NOMO-1 treated with DMSO at 0.1 percent for 48 hours (cell line): ENCODE results near the gene PLK5.
A peak's percentile ranks its signal among the peaks of the same experiment; 100 is the strongest.

ENCODE experiments used
- DNase-seq: peaks from one replicate; lab custom pipeline; 2025; ENCODE audit not compliant: unreplicated experiment; lab: John Stamatoyannopoulos, UW

Gene PLK5

DNA sequence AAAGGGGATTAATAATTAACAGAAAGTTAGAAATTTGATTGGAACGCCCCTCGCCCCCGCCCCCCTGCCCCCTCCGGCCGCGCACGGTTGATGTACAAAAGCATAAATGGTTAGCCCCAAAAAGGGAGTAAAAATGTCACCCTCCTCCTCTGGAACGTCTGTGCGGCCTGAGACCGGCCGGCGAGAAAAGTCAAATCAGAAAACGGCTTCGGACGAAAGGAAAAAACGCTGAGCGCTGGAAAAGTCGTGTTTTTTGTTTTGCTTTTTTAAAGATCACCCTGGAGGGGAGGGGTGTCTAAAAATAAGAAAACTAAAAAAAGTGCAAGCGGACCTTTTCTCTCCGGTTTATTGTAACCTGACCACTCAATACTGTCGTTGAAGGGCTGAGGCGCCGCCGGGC, 31.1 kb downstream of the PLK5 start:
- DNase-seq = no peak

GRCh38 chr19:1555487-1556389, 31.9 kb downstream of the PLK5 start:
- no peak for DNase-seq

DNA sequence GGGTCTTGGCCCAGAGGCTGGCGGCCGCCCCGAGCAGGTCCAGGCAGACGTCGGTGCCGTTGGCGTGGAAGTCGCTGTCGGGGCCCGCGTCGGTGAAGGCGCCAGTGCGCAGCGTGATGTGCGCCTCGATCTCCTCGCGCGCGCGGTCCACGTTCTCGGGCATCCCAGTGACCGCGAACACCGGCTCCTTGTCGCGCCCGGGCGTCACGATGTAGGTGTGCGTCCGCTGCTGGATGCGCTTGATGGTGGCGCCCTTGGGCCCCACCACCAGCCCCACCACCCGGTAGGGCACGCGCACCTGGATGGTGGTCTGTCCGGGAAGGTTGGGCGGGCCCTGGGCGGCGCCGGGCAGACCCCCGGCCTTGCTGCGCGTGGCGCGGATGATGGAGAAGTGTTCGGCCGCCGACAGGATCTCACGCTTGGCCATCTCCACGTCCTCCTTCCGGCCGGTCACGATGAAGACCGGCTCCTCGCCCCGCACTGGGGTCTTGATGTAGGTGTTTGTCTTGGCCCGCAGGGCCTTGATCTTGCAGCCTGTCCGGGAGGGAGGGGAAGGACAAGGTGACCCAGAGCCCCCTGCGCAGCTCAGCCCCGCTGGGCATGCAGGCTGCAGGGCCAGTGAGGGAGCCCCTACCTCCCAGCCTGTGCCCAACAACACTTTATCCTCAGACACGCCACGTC, 32.7 kb downstream of the PLK5 start:
- DNase-seq = no peak

- DNase-seq = no peak
Observed at GRCh38 chr19:1558552-1558951, 34.7 kb downstream of the PLK5 start.

DNA sequence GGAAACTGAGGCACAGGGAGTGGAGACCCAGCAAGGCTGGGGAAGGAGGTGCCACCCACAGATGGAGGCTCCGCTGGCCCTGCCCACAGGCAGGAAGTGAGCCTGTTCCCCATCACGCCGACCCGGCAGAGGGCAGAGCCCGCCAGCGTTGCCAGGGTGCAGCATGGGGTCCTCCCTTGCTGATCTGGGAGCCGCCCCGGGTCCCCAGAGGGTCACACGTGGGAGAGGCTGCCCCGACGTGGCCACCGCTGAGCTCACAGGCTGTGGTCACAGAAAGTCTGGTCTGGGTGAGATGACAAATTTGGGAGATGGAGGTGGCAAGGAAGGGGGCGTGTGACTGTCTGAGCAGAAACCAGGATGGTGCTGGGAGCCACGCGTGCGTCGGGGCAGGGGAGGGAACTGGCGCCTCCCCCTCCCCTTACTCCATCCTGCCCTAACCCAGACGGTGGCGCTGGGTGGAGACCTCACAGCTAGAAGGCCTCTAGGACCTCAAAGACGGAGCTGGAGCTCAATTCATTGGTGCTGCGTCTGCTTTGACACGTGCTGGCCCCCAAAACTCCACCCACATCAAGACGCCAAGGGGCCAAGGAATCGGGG, 36.5 kb downstream of the PLK5 start:
- no peak for DNase-seq

DNA sequence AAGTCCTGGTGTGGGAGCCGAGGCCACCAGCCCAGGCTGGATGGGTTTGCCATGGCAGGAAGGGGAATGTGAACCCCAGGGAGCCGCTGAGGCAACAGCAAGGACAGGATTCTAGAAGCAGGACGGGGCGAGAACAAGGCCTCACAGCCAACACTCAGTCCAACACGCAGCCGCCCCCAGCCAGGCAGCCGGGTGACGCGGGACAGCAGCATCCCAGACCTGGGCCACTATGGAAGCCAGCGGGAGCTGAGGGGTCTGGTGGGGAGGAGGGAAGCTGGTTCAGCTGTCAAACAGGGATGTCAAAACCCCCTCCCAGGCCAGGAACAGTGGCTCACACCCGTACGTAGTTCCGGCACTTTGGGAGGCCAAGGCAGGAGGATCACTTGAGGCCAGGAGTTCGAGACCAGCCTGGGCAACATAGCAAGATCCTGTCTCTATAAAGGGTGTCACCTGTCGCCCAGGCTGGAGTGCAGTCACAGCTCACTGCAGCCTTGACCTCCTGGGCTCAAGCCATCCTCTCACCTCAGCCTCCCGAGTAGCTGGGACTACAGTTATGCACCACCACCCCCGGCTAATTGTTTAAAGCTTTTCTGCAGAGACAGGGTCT, 37.5 kb downstream of the PLK5 start:
- no peak for DNase-seq

GRCh38 chr19:1563251-1563650, 39.4 kb downstream of the PLK5 start:
- no peak for DNase-seq

GRCh38 chr19:1566392-1567115, 42.7 kb downstream of the PLK5 start:
- no peak for DNase-seq

GRCh38 chr19:1567116-1567847, 43.4 kb downstream of the PLK5 start:
- DNase-seq = no peak

DNA sequence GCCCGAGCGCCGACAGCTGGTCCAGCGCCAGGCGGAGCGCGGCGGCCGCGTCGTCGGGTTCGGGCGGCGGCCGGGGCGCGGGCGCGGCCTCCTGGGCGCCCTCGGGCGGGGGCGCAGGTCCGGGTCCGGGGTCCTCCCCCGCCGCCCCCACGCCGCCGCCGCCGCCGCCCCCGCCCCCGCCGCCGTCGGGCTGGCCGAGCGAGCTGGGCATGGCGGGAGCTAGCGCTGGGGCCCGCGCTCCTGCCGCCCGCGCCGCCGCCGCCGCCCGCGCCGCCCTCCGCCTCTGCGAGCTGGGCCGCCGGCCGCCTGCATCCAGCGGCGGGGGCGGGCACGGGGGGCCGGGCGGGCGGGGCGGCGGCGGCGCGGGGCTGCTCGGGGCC, 44.0 kb downstream of the PLK5 start:
- DNase-seq = no peak

DNA sequence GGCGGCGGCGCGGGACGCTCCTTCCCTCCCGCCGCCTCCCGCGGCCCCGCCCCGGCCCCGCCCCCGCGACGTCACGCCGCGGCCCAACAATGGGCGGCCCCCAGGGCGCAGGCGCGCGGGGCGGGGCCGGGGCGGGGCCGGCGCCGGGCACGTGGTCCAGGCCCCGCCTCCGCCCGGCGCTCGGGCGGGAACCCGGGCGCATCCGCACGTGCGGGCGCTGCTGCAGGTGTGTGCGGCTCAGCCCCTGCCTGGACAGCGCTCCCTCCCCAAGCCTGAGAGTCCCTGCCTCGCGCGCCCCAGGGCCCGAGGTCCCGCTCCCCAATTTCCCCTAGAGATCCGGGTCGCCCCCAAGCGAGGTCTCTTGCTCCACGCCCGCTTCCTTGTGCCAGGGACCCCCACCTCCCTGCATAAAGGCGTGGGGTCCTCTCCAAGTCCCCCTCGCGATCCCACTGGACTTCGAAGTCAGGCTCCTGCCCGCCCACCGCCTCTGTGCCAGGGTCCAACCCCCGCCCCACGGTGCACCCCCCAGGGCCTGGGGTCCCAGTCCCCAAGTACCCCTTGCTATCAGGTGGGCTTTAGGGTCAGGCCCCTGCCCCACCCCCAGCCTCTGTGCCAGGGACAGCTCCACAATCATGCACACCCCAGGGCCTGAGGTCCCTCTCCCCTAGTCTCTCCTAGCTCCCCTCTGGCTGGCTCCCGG, 44.6 kb downstream of the PLK5 start, which contains the start of gene MEX3D:
TSS of gene MEX3D (minus strand) at position 6 of the 700 bp plus-strand sequence. CDS start 267 bp downstream, outside the sequence.
- peak; percentile 51 for DNase-seq

DNA sequence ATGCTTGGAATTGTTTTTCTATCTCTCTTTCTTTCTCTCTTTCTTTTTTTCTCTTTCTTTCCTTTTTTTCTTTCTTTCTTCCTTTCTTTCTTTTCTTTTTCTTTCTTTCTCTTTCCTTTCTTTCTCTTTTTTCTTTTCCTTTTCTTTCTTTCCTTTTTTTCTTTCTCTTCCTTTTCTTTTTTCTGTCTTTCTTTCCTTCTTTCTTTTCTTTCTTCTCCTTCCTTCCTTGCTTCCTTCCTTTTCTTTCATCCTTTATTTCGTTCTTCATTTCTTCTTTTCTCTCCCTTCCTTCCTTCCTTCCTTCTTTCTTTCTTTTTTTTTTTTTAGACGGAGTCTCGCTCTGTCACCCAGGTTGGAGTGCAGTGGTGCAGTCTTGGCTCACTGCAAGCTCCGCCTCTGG, 46.1 kb downstream of the PLK5 start:
- DNase-seq = no peak

- no peak for DNase-seq
Observed at GRCh38 chr19:1570836-1571235, 47.0 kb downstream of the PLK5 start.

DNA sequence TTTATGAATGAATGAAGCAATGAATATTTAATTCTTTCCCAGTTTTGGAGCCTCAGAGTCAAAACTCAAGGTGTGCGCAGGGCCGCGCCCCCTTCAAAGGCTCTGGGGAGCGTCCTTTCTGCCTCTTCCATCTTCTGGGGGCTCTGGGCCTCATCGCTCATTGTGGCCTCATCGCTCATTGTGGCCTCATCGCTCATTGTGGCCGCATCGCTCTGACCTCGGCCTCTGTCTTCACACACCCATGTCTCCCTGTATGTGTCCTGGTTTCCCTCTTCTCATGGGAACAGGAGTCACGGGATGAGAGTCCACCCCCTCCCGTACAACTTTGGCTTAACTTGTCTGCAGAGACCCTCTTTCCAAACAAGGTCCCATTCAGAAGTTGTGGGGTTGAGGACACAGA, 47.5 kb downstream of the PLK5 start:
- no peak for DNase-seq

DNA sequence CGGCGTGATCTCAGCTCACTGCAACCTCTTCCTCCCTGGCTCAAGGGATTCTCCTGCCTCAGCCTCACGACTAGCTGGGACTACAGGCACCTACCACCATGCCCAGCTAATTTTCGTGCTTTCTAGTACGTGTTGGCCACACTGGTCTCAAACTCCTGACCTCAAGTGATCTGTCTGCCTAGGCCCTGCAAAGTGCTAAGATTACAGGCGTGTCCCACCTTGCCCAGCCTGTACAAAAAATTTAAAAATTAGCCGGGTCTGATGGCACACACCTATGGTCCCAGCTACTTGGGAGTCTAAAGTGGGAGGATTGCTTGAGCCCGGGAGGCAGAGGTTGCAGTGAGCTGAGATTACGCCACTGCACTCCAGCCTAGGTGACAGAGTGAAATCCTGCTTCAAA, 48.9 kb downstream of the PLK5 start:
- DNase-seq = no peak

GRCh38 chr19:1574354-1575136, 50.7 kb downstream of the PLK5 start:
- no peak for DNase-seq

DNA sequence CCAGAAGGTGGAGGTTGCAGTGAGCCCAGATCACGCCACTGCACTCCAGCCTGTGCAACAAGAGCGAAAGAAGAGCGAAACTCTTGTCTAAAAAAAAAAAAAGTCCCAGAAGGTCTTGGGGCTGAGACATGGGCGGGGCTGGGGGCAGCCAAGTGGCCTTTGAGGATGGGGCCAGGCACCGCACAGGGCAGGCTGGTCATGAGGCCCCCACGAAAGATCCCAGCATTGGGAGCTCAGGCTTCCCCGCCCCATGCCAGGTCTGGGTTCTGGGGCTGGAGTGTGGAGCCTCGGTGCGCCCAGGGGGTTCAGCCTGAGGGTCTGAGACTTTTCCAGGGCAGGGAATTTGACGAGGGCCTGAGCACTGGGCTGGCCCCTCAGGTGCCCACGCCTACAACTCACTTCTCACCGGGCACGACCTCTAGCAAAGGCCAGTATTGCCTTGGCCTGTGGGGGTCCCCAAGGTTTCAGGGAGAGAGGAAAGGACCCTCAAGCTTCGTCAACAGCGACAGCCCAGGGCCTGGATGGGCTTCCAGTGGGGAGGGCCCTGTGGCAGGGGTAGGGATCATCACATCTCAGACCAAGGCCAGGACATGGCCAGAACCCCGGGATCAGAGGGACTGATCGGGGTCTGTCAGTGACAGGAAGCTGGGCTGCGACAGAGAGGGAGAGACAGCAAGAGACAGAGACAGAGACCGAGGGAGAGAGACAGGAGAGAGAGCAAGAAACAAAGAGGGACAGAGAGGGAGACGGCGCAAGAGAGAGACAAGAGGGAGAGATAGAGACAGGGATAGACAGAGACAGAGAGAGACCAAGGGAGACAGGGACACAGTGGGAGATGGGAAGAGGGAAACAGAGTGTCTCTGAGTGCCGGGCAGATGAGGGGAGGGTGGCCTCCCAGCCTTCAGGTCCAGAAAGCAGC, 51.7 kb downstream of the PLK5 start:
- no peak for DNase-seq
